Fibroblast of lung (primary cell): ENCODE measurements around the gene KCNQ4.

Source experiments
- CTCF ChIP-seq, 2 donors: IDR thresholded peaks in 1 of 2; conservative IDR thresholded peaks in 1 of 2; 1 replicate in 1 of 2; 2 replicates in 1 of 2; pipeline ENCODE4 v1.5.1; 2011 to 2012; ENCODE audit warnings: low read length in 2 of 2, control low read depth in 1 of 2, inconsistent platforms in 1 of 2, low read depth in 1 of 2, mild to moderate bottlenecking in 1 of 2
- EZH2 ChIP-seq: IDR thresholded peaks from 2 replicates; pipeline ENCODE4 v1.5.1; 2012; ENCODE audit warnings: low read length, control low read depth, mild to moderate bottlenecking; ENCODE audit errors: missing control alignments

GRCh38 chr1:40795811-40796586 is 12.4 kb downstream of the KCNQ4 start:
- TF ChIP-seq CTCF (conservative IDR thresholded peaks at IDR 0.05 in 1 of 2, IDR thresholded peaks at IDR 0.05 in 1 of 2; ENCODE audit: low read depth in 1 of 2, low read length in 2 of 2): no peak
- no peak for TF ChIP-seq EZH2
